ENCODE data around the gene CACNA1B.
"Not testable (repeated sequence)": the region's sequence is repeated elsewhere in the genome, so short reads cannot be mapped to it uniquely, and the experiment has no call there.

Gene CACNA1B

DNA sequence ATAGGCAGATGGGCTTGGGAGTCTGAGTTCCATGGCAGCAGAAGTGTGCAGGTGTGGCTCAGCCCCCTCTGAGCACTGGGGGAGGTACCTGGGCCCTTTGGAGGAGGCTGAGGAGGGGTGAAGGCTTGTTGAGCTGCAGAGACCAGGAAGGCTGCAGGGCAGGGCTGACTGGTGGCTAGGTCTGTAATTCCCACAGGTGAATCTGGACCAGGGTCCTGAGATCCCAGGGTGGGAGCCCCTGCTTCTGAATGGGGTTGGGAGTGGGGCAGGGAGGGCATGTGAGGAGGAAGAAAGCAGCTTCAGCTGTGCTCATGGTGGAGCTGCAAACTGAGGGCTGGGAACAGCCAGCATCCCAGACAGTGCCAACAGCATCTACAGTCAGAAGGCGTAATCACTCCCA, 111.1 kb downstream of the CACNA1B start:
- DNase-seq = no peak

DNA sequence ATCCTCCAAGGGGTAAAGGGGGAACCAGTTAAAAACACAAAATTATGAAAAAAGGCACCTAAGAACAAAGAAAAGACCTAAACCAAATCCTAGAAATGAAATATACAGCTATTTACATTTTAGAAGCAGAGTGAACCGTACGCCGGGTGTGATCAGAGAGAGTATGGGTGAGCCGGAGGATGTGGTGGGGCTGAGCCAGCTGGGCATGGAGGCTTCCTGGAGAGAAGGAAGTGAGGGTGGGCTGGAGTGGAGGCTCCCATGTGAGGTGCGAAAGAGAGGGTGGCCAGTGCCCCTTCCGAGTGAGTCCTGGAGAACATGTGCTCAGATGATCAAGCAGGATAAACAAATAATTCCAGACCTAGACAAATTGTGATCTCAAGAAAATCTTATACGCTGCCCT, 111.6 kb downstream of the CACNA1B start:
- no peak for DNase-seq

- no peak for DNase-seq
Observed at GRCh38 chr9:137989999-137990715, 112.6 kb downstream of the CACNA1B start.

DNA sequence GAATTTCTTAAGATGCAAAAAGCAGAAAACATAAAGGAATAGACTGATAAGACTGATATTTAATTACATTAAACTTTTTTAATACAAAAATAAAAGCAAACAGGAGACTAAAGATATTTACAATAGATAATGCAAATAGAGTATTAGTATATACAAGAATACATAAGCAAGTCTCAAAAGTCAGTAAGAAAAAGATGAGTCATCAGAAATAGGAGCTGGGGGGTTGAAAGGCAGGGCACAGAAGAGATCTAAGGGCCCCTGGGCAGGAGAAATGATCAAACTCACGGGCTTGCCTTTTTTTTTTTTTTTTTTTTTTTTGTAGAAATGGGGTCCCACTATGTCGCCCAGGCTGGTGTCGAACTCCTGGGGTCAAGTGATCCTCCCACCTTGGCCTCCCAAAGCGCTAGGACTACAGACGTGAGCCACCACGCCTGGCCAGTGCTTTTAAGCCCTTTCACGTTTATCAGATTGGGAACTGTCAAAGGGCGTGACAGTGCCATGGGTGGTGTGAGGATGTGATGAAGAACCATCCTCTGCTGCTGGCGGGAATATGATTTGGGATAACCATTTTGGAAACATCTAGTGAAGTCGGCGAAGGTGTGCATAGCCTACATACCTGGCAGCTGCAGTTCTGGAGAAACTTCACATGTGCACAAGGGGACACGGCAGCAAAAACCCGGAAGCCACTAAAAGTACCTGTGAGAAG, 126.1 kb downstream of the CACNA1B start:
- DNase-seq = no peak

DNA sequence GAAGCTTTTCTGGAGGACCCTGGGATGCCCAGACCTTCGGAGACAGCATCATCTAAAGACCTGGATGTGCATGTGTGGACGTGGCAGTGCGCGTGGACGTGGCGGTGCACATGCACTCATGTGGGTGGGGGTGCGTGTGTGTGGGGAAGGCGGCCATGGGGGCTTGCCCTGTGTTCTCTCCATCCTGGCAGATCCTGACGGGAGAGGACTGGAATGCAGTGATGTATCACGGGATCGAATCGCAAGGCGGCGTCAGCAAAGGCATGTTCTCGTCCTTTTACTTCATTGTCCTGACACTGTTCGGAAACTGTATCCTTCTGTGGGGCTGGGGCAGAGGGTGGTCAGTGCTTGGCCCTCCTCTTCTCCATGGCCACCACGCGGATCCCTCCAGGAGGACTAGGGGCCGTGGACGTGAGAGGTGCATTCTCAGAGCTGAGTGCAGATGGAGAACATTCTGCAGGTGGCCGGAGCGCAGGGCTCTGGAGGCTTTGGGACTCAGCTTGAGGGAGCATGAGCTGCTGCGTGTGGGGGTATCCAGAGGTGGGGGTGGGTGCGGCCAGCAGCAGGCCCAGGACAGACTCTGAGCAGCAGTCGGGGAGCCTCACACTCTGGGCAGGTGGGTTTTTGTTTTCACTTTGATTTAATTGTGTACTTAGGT, 129.1 kb downstream of the CACNA1B start:
- no peak for DNase-seq

- DNase-seq = no peak
Observed at GRCh38 chr9:138007566-138007917, 130.0 kb downstream of the CACNA1B start.

DNA sequence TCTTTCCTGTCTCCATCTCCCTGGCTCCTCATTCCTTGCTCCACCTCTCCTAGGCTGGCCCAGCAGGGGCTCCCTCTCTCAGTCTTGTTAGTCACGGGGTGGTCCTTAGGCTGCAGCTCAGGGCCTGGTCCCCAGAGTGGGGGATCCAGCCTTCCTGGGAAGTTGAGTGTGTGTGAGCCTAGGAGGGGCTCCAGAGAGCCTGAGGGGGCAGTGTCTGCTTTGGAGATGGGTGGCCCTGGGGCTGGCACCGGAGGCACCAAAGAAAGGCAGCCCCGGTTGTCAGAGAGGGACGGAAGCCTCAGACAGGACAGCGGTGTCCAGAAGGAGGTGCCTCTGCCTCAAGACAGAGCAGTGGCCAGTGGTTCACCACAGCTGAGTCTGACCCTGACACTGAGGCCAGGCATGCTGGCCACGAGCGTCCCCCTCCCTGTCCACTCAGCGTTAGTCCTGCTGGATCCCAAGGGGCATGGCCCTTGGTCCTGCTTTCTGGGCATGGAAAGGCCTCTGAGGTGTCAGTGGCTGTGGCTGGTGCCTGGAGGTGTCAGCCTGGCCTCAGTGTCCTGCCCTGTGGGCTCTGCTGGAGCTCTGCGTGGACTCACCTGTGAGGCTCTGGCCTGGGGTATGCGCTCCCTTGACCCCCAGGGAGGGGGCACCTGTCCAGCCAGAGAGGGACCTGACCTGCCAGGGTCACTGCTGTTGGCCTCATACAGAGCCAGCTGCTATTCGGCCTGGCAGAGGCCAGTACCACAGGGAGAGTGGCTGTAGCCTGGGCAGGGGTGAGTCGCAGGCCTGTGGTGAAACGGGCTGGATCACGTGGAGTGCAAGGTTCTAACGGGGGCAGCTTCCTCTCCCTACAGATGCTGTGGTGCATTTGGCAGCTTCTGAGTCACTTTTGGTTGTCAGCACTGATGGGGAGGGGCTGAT, 130.6 kb downstream of the CACNA1B start:
- DNase-seq = no peak

- no peak for DNase-seq
Observed at GRCh38 chr9:138009016-138009802, 131.6 kb downstream of the CACNA1B start.

DNA sequence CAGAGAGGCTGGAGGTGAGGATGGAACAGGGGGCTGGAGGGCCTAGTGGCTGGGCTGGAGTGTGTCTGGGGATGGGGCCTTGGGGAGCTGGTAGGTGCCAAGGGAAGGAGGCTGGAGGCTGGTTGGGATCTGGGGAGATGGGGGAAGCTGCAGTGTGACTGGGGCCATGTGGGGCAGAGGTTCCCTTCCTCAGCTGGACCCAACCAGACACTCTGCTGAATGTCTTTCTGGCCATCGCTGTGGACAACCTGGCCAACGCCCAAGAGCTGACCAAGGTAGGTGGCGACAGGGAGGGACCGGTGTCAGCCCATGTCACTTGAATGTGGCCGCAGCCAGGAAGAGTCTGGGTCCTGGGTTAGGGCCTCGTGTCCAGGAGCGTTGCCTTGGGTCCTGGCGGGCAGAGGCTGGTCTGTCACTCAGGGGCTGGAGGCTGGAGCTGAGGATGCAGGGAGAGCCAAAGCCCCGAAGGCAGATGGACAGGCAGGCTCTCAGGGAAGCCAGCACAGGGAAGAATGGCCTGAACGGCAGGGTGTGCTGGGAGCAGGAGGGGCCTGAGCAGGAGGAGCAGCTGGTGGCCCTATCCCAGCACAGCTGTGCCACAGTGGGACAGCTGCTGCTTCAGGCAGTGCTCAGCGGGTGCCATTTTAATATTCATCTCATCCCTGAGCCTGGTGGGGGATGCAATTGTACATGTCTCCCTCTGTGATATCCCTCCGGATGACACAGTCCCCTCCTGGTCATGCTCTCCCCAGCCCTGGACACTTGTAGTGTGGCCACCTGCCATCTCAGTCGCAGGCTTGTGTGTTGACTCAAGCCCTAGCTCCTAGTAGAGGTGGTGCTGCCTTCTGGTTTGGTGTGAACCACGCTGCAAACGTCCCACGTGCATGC, 132.5 kb downstream of the CACNA1B start:
- DNase-seq = no peak

GRCh38 chr9:138010861-138011260, 133.3 kb downstream of the CACNA1B start:
- no peak for DNase-seq

DNA sequence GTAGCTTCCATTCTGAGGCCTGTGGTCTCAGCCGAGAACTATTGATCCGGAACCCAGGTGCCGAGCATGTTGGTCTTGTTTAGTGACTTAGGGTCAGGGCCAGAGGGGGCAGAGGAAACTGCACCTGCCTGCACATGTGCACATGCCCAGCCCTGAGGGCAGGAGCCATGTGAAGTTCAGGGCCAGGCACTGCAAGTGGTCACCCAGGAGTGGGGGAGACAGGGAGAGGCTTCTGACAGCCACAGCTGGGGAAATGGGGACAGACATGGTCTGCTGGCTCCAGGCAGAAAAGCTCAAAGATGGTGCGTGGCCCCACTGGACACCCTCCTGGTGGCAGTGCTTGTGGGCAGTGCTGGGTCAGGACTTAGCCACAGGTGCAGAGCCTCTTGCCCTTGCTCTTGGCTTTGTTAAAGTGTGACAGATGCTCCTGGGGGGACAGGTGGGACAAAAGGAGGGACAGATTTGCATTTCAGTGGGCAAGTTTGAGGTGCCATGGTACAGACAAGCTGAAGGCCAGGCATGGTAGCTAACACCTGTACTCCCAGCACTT, 134.4 kb downstream of the CACNA1B start:
- DNase-seq = no peak

- no peak for DNase-seq
Observed at GRCh38 chr9:138013273-138013672, 135.7 kb downstream of the CACNA1B start.

- no peak for DNase-seq
Observed at GRCh38 chr9:138013836-138014562, 136.4 kb downstream of the CACNA1B start.

GRCh38 chr9:138014563-138014945, 137.0 kb downstream of the CACNA1B start:
- no peak for DNase-seq

DNA sequence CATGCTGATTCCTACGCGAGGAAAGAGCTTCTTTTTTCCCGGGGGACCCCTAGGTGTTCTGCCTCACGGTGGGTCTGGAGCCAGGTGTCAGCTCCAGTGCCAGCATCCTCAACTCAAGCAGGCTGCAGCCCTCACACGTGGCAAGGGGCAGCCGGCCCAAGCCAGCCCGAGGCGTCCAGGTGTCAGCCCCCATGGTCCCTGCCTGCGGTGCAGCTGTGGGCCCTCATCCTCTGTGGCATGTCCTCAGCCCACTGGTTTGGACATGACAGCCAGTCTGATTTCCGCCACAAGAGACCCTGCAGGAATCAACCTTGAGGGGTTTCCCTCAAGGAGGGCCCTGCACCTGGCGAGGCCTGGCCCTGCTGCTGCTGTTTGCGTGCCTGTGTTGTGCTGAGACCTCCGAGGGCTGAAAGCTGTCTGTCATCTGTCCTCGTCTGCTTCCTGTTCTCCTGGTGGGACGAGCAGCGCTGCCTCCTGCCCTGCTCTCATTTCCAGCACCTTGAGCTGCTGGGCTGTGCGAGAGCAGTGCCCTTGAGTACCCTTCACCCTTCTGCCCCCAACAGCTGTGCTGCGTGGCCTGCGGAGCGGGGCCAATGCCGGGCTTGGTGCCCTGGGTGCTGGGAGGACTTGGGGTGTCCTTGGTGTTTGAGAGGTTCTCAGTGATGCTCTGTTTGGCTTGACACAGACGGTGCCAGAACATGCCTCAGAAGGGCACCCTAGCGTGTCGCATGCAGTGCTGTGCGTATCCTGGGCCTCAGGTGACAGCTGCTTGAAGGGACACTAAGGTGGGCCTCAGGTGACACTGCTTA, 137.6 kb downstream of the CACNA1B start:
- no peak for DNase-seq

DNA sequence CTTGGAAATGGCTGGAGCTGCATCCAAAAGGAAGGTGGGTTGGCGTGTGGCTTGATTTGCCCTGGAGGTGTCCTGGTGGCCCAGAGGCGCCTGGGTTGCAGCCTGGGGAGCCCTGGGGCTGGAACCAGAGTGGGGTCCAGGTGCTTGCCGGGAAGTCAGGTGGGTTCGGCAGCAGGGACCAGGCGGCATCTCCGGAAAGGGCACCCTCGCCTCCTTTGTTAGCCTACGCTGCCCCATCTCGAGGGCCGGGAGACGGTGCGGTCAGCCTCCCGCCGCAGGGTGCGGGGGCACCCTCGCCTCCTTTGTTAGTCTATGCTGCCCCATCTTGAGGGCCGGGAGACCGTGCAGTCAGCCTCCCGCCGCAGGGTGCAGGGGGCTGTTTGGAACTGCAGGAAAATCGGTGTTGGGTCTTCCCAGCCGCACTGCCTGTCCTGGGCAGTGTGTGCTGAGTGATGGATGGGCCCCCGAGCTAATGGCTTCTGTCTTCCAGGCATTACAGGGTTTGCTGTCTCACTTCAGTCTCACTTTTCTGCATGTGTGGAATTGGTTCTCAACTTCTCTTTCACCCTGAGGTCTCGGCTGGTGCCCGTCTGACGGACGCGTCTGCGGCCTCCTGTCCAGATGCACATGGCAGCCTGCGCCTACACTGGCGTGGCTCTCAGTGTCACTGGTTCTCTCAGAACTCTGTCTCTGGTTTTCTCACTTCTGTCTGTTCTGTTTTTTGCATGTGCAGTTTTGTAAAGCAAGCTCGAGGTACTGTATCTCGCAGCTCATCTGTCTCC, 139.0 kb downstream of the CACNA1B start:
- no peak for DNase-seq

GRCh38 chr9:138017200-138017599, 139.6 kb downstream of the CACNA1B start:
- no peak for DNase-seq

GRCh38 chr9:138019514-138019913, 141.9 kb downstream of the CACNA1B start:
- not testable (repeated sequence) for DNase-seq
